ENCODE data around the gene DOCK4.

DNA sequence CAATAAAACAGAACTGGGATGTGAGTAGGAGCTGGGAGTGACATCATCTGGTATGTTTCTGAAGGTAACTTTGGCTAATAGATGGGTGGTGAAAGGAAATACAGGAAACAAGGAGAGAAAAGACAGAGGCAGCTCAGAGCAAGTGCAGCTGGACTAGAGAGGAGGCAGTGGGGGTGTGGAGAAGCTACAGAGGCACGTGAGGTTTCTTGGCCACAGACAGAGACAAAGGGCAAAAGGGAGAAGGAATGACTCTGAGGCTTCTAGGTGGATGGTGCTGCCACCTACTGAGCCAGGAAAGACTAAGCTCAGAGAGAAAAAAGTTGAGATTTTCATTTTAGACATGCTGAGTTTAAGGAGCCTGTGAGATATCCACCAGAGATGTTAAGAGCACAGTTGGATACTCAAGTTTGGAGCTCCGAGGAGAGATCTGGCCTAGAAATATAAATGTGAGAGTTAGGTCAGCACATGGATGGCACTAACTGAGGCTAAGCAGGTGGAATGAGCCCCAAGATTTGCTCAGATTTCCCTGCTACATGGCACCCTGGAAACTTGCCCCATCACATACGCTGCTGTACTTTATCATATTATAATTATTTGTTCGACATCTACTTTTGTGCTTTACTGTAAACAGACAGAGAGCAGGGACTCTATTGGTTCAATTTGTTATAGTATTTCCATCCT is 350.9 kb downstream of the DOCK4 start:
- no peak for TF ChIP-seq CTCF (IDR thresholded peaks at IDR 0.05)
- TF ChIP-seq POLR2A (IDR thresholded peaks at IDR 0.05) = no peak
